Panc1 (cell line): Measurements from ENCODE around the gene THRAP3. TPM values are rescaled to one million over a fixed set of nuclear protein-coding genes. Genes with fewer than 3 reads are reported as not detected.
A peak's percentile ranks its signal among the peaks of the same experiment; 100 is the strongest.

Source experiments
- ATAC-seq: fragments of 200-7000 bp; cut with Tn5 transposase; 2 replicates; pipeline ENCODE4 v1.9.1; 2020; ENCODE audit warnings: mild to moderate bottlenecking, moderate library complexity
- BruUV-seq: library from RNA; stranded (reverse); fragments of 400-500 nt; replicated peaks from 2 replicates; lab custom pipeline; 2021; lab: Mats Ljungman, UMichigan
- CTCF ChIA-PET: fragments of 300-600 bp; sonication (Branson Sonifier 250); formaldehyde crosslinking; loops from one replicate; lab custom pipeline; 2022; ENCODE audit warnings: antibody characterized with exemption; lab: Charles Lee
- POLR2A ChIA-PET: fragments of 300-600 bp; sonication (Branson Sonifier 250); formaldehyde crosslinking; loops from one replicate; lab custom pipeline; 2022; ENCODE audit warnings: antibody characterized with exemption; lab: Charles Lee
- DNase-seq: peaks from one replicate; pipeline ENCODE4 v3.0.0-alpha.2; 2010; ENCODE audit warnings: low read depth, low spot score
- H3K27ac ChIP-seq: 2 replicates; pipeline ENCODE4 v1.5.1; 2011; ENCODE audit warnings: mild to moderate bottlenecking, low read length, inconsistent platforms
- H3K27me3 ChIP-seq: fragments of 200-500 bp; sonication (Bioruptor generic); 2 replicates; pipeline ENCODE4 v1.6.0; 2014; ENCODE audit warnings: low read length, inconsistent platforms; ENCODE audit not compliant: control insufficient read depth, insufficient read depth
- H3K36me3 ChIP-seq: fragments of 200-500 bp; sonication (Bioruptor generic); 2 replicates; pipeline ENCODE4 v1.5.1; 2014; ENCODE audit warnings: inconsistent platforms, mild to moderate bottlenecking, low read length, moderate library complexity; ENCODE audit not compliant: control insufficient read depth, insufficient read depth
- H3K4me1 ChIP-seq: 2 replicates; pipeline ENCODE4 v1.5.1; 2011; ENCODE audit warnings: inconsistent platforms, mild to moderate bottlenecking, low read length, moderate library complexity; ENCODE audit not compliant: control insufficient read depth, insufficient read depth
- H3K4me3 ChIP-seq, 2 experiments: 2 replicates each; pipeline ENCODE4 v1.5.1; 2011 to 2012; ENCODE audit warnings: low read depth in 2 of 2, low read length in 2 of 2, mild to moderate bottlenecking in 2 of 2, inconsistent platforms in 1 of 2, moderate library complexity in 1 of 2
- H3K9me3 ChIP-seq: fragments of 200-500 bp; sonication (Bioruptor generic); 2 replicates; pipeline ENCODE4 v1.5.1; 2014; ENCODE audit warnings: low read depth, mild to moderate bottlenecking, inconsistent platforms, low read length, moderate library complexity; ENCODE audit not compliant: control insufficient read depth, insufficient read depth
- POLR2AphosphoS5 ChIP-seq: IDR thresholded peaks from 2 replicates; pipeline ENCODE4 v1.6.1; 2012; ENCODE audit warnings: mild to moderate bottlenecking, low read depth, low read length, moderate library complexity
- SIN3A ChIP-seq: IDR thresholded peaks from 2 replicates; pipeline ENCODE4 v1.6.1; 2012; ENCODE audit warnings: low read depth, mild to moderate bottlenecking, low read length, moderate library complexity, borderline replicate concordance; ENCODE audit not compliant: insufficient read depth
- TCF7L2 ChIP-seq: IDR thresholded peaks from 2 replicates; pipeline ENCODE4 v1.6.1; 2011; ENCODE audit warnings: mild to moderate bottlenecking, low read depth, low read length, inconsistent platforms
- in situ Hi-C: cut with HindIII; loops from 2 replicates; pipeline ENCODE4 v1.10.0; 2016; ENCODE audit warnings: low sequenced_read_pairs, low pct_unique_long_range_greater_than_20kb
- intact Hi-C: fragments of 100-400 bp; cut with micrococcal nuclease; formaldehyde crosslinking; loops from one replicate; pipeline ENCODE4 v1.10.0; 2022; ENCODE audit not compliant: unreplicated experiment
- total RNA-seq: library from RNA; stranded (reverse); gene quantifications from one replicate; pipeline ENCODE4 v1.2.1, GENCODE V29; 2021; ENCODE audit not compliant: unreplicated experiment
- TF ChIP-seq, protein P1 (sequence below), 2 experiments: IDR thresholded peaks; 2 replicates each; pipeline ENCODE4 v1.6.1; 2011 to 2012; ENCODE audit warnings: low read depth in 2 of 2, control low read depth in 1 of 2, low read length in 1 of 2, mild to moderate bottlenecking in 1 of 2, moderate library complexity in 1 of 2; ENCODE audit not compliant: insufficient read depth in 1 of 2
- TF ChIP-seq, protein P2 (sequence below): fragments of 450-650 bp; IDR thresholded peaks from 2 replicates; pipeline ENCODE4 v1.5.1; 2017; ENCODE audit warnings: mild to moderate bottlenecking

Gene THRAP3
- total RNA-seq, 1 experiment from 2014 or later = 114 TPM

- H3K4me3 ChIP-seq = no peak overlapping the region
- H3K36me3 ChIP-seq = no peaks in the 10 kb centered on the region
- no peak for DNase-seq
- in situ Hi-C loops = no loop called here
- no TSS peak for BruUV-seq
- TF ChIP-seq, protein P1, sequence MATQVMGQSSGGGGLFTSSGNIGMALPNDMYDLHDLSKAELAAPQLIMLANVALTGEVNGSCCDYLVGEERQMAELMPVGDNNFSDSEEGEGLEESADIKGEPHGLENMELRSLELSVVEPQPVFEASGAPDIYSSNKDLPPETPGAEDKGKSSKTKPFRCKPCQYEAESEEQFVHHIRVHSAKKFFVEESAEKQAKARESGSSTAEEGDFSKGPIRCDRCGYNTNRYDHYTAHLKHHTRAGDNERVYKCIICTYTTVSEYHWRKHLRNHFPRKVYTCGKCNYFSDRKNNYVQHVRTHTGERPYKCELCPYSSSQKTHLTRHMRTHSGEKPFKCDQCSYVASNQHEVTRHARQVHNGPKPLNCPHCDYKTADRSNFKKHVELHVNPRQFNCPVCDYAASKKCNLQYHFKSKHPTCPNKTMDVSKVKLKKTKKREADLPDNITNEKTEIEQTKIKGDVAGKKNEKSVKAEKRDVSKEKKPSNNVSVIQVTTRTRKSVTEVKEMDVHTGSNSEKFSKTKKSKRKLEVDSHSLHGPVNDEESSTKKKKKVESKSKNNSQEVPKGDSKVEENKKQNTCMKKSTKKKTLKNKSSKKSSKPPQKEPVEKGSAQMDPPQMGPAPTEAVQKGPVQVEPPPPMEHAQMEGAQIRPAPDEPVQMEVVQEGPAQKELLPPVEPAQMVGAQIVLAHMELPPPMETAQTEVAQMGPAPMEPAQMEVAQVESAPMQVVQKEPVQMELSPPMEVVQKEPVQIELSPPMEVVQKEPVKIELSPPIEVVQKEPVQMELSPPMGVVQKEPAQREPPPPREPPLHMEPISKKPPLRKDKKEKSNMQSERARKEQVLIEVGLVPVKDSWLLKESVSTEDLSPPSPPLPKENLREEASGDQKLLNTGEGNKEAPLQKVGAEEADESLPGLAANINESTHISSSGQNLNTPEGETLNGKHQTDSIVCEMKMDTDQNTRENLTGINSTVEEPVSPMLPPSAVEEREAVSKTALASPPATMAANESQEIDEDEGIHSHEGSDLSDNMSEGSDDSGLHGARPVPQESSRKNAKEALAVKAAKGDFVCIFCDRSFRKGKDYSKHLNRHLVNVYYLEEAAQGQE (IDR thresholded peaks at IDR 0.05; ENCODE audit: insufficient read depth in 1 of 2, low read depth in 2 of 2, low read length in 1 of 2) = no peak
- no peak for TF ChIP-seq POLR2AphosphoS5
- TF ChIP-seq SIN3A = no peak
- no peak for TF ChIP-seq TCF7L2
- TF ChIP-seq, protein P2, sequence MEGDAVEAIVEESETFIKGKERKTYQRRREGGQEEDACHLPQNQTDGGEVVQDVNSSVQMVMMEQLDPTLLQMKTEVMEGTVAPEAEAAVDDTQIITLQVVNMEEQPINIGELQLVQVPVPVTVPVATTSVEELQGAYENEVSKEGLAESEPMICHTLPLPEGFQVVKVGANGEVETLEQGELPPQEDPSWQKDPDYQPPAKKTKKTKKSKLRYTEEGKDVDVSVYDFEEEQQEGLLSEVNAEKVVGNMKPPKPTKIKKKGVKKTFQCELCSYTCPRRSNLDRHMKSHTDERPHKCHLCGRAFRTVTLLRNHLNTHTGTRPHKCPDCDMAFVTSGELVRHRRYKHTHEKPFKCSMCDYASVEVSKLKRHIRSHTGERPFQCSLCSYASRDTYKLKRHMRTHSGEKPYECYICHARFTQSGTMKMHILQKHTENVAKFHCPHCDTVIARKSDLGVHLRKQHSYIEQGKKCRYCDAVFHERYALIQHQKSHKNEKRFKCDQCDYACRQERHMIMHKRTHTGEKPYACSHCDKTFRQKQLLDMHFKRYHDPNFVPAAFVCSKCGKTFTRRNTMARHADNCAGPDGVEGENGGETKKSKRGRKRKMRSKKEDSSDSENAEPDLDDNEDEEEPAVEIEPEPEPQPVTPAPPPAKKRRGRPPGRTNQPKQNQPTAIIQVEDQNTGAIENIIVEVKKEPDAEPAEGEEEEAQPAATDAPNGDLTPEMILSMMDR = no peak
- ATAC-seq = peak; percentile 37; the same call in 1 of the 2 replicates
- no peak overlapping the region for H3K27ac ChIP-seq
- H3K4me1 ChIP-seq = peaks cover 4% of the 10 kb centered on the region; the same call in 1 of the 2 replicates
- ChIA-PET POLR2A (interaction anchor here (0.6 kb wide), 1 partner anchor 10 kb away, joined by 14 read pairs; no protein-coding TSS in a partner anchor), CTCF (no interaction called here)
- no peaks in the 10 kb centered on the region for H3K27me3 ChIP-seq
- intact Hi-C loops = no loop called here
- no peaks in the 10 kb centered on the region for H3K9me3 ChIP-seq
Measured at GRCh38 chr1:36208978-36209703, 15.1 kb upstream of the THRAP3 start.

- BruUV-seq = no TSS peak
- Histone ChIP-seq H3K9me3 (no peaks in the 10 kb centered on the region), H3K4me3 (no peak overlapping the region), H3K27me3 (no peaks in the 10 kb centered on the region), H3K36me3 (no peaks in the 10 kb centered on the region), H3K27ac (no peak overlapping the region), H3K4me1 (peaks cover 4% of the 10 kb centered on the region; the same call in 1 of the 2 replicates)
- ChIA-PET CTCF (interaction anchor here (0.5 to 0.7 kb wide), 2 partner anchors 62 to 227 kb away, joined by 3 to 4 read pairs; no protein-coding TSS in a partner anchor), POLR2A (interaction anchor here (0.6 kb wide), 2 partner anchors 20 to 47 kb away, joined by 3 to 8 read pairs; no protein-coding TSS in a partner anchor)
- ATAC-seq (no peak), DNase-seq (no peak)
- intact Hi-C loops = no loop called here
- TF ChIP-seq, protein P1 (IDR thresholded peaks at IDR 0.05; ENCODE audit: insufficient read depth in 1 of 2, low read depth in 2 of 2, low read length in 1 of 2) = no peak
- TF ChIP-seq SIN3A (no peak), TCF7L2 (no peak), POLR2AphosphoS5 (no peak)
- TF ChIP-seq, protein P2 = no peak
- in situ Hi-C loops = no loop called here
Measured at GRCh38 chr1:36211307-36211706, 12.9 kb upstream of the THRAP3 start.
